ENCODE data around the gene MLX. TPM values are rescaled to one million over a fixed set of nuclear protein-coding genes. Genes with fewer than 3 reads are reported as not detected.

Gene MLX
- total and polyA plus RNA-seq, 10 donors = 33.0 to 64.4 (median 48.4) TPM

- Histone ChIP-seq H3K36me3 (peaks cover 0 to 83% (median 65%) of the 10 kb centered on the region in 6 donors), H3K4me1 (peaks cover 13 to 76% (median 35%) of the 10 kb centered on the region in 6 donors), H3K27me3 (replicated peaks in 1 of 7) (no peaks in the 10 kb centered on the region), H3K4me3 (no peak overlapping the region), H3K27ac (peak overlapping the region in 1 of 8 donors; percentile 11), H3K9me3 (no peaks in the 10 kb centered on the region)
- WGBS, 5 donors = 68 to 84% (median 79%) methylated on average over 4 of the region's 4 CpGs
- TF ChIP-seq POLR2A (IDR thresholded peaks at IDR 0.05) (no peak), CTCF (IDR thresholded peaks at IDR 0.05 in 8 of 11, conservative IDR thresholded peaks at IDR 0.05 in 3 of 11) (no peak), POLR2AphosphoS5 (IDR thresholded peaks at IDR 0.05) (no peak)
- intact Hi-C loops (cut with DNase I; ENCODE audit: low total_unique reads) = no loop called here
- DNase-seq = no peak
Measured at GRCh38 chr17:42573095-42573494, 6.2 kb downstream of the MLX start.

GRCh38 chr17:42574463-42574862 lies 7.6 kb downstream of the MLX start:
- WGBS, 5 donors = 69 to 87% (median 74%) methylated on average over 3 of the region's 3 CpGs
- Histone ChIP-seq H3K4me1 (peaks cover 13 to 76% (median 37%) of the 10 kb centered on the region in 6 donors), H3K4me3 (no peak overlapping the region), H3K27ac (no peak overlapping the region), H3K9me3 (no peaks in the 10 kb centered on the region), H3K36me3 (peaks cover 0 to 76% (median 53%) of the 10 kb centered on the region in 6 donors), H3K27me3 (replicated peaks in 1 of 7) (no peaks in the 10 kb centered on the region)
- no peak for DNase-seq
- intact Hi-C loops (cut with DNase I; ENCODE audit: low total_unique reads) = no loop called here
- TF ChIP-seq CTCF (IDR thresholded peaks at IDR 0.05 in 8 of 11, conservative IDR thresholded peaks at IDR 0.05 in 3 of 11) (no peak), POLR2A (IDR thresholded peaks at IDR 0.05) (no peak), POLR2AphosphoS5 (IDR thresholded peaks at IDR 0.05) (no peak)

- Histone ChIP-seq H3K36me3 (peaks cover 0 to 76% (median 52%) of the 10 kb centered on the region in 6 donors), H3K9me3 (no peaks in the 10 kb centered on the region), H3K27me3 (replicated peaks in 1 of 7) (no peaks in the 10 kb centered on the region), H3K4me3 (peak overlapping the region; percentile 46 to 93 (median 72)), H3K4me1 (peaks cover 13 to 71% (median 32%) of the 10 kb centered on the region in 6 donors), H3K27ac (peak overlapping the region in 7 of 8 donors; percentile 87 to 94 (median 90))
- no peak for DNase-seq
- 2 to 15% (median 12%) methylated on average over 13 to 18 of the region's 18 CpGs for WGBS, 5 donors
- intact Hi-C loops (cut with DNase I; ENCODE audit: low total_unique reads) = no loop called here
- TF ChIP-seq CTCF (IDR thresholded peaks at IDR 0.05 in 8 of 11, conservative IDR thresholded peaks at IDR 0.05 in 3 of 11) = no peak
- no peak for TF ChIP-seq POLR2A (IDR thresholded peaks at IDR 0.05)
- no peak for TF ChIP-seq POLR2AphosphoS5 (IDR thresholded peaks at IDR 0.05)
Measured at GRCh38 chr17:42577140-42577531, 10.2 kb downstream of the MLX start.

- H3K9me3 ChIP-seq = no peaks in the 10 kb centered on the region
- H3K27ac ChIP-seq = peak within 1 kb of the TSS; percentile 50 to 94 (median 90)
- H3K36me3 ChIP-seq = peaks cover 5 to 76% (median 52%) of the 10 kb centered on the region in 6 donors
- WGBS, 5 donors = 0 to 1% (median 0%) methylated on average over 29 to 52 of the region's 52 CpGs
- DNase-seq = peak; percentile 97
- TF ChIP-seq CTCF (IDR thresholded peaks at IDR 0.05 in 8 of 11, conservative IDR thresholded peaks at IDR 0.05 in 3 of 11) (peak in 8 of 11 experiments; percentile 15 to 70 (median 50)), POLR2A (IDR thresholded peaks at IDR 0.05) (peak in 1 of 3 donors; percentile 40), POLR2AphosphoS5 (IDR thresholded peaks at IDR 0.05) (peak; percentile 95 to 96 (median 96))
- intact Hi-C loops (cut with DNase I; ENCODE audit: low total_unique reads) = no loop called here
- H3K4me3 ChIP-seq = peak within 1 kb of the TSS; percentile 46 to 93 (median 72)
- peaks cover 13 to 66% (median 32%) of the 10 kb centered on the region in 6 donors for H3K4me1 ChIP-seq
- no peaks in the 10 kb centered on the region for H3K27me3 ChIP-seq (replicated peaks in 1 of 7)
Measured at GRCh38 chr17:42577532-42578281, 10.8 kb downstream of the MLX start, which contains the start of gene PSMC3IP. Gene PSMC3IP, minus strand, starts transcription at chr17:42577729. Its CDS starts 43 bp downstream, at chr17:42577686.
